Hepatocyte (in vitro differentiated cells): ENCODE measurements around the gene ZBTB43. TPM values are rescaled to one million over a fixed set of nuclear protein-coding genes. Genes with fewer than 3 reads are reported as not detected.

Source experiments
- DNase-seq: peaks from one replicate; pipeline ENCODE4 v3.0.0-alpha.2; 2016; ENCODE audit warnings: low spot score
- H2AFZ ChIP-seq: fragments of 200-600 bp; sonication (generic); 2 replicates; pipeline ENCODE4 v1.6.0; 2016; ENCODE audit warnings: antibody characterized with exemption, mild to moderate bottlenecking
- H3K27ac ChIP-seq: fragments of 200-600 bp; sonication (generic); 2 replicates; pipeline ENCODE4 v1.5.1; 2016; ENCODE audit warnings: mild to moderate bottlenecking
- H3K27me3 ChIP-seq: fragments of 200-600 bp; sonication (generic); 2 replicates; pipeline ENCODE4 v1.6.1; 2016
- H3K36me3 ChIP-seq: fragments of 200-600 bp; sonication (generic); replicated peaks from 2 replicates; pipeline ENCODE4 v1.5.1; 2016; ENCODE audit warnings: low read depth; ENCODE audit not compliant: insufficient read depth
- H3K4me1 ChIP-seq: fragments of 200-600 bp; sonication (generic); 2 replicates; pipeline ENCODE4 v1.5.1; 2016; ENCODE audit warnings: mild to moderate bottlenecking, moderate library complexity; ENCODE audit not compliant: insufficient read depth
- H3K4me2 ChIP-seq: fragments of 200-600 bp; sonication (generic); 2 replicates; pipeline ENCODE4 v1.6.0; 2016
- H3K4me3 ChIP-seq: fragments of 200-600 bp; sonication (generic); 2 replicates; pipeline ENCODE4 v1.5.1; 2016; ENCODE audit warnings: mild to moderate bottlenecking
- H3K79me2 ChIP-seq: fragments of 200-600 bp; sonication (generic); 2 replicates; pipeline ENCODE4 v1.6.0; 2017; ENCODE audit warnings: mild to moderate bottlenecking
- H3K9me2 ChIP-seq: fragments of 200-600 bp; sonication (generic); replicated peaks from 2 replicates; pipeline ENCODE4 v1.6.0; 2017; ENCODE audit warnings: mild to moderate bottlenecking; ENCODE audit not compliant: insufficient read depth
- H3K9me3 ChIP-seq: fragments of 200-600 bp; sonication (generic); 2 replicates; pipeline ENCODE4 v1.5.1; 2016; ENCODE audit warnings: low read depth, mild to moderate bottlenecking
- H4K20me1 ChIP-seq: fragments of 200-600 bp; sonication (generic); 2 replicates; pipeline ENCODE4 v1.6.0; 2016; ENCODE audit warnings: mild to moderate bottlenecking; ENCODE audit not compliant: insufficient read depth, poor library complexity, severe bottlenecking
- EZH2 ChIP-seq: fragments of 200-600 bp; sonication (generic); IDR thresholded peaks from 2 replicates; pipeline ENCODE4 v1.6.1; 2016; ENCODE audit warnings: antibody characterized with exemption, mild to moderate bottlenecking, borderline replicate concordance
- EZH2phosphoT487 ChIP-seq: fragments of 200-600 bp; sonication (generic); IDR thresholded peaks from one replicate; pipeline ENCODE4 v1.6.1; 2018; ENCODE audit warnings: antibody characterized with exemption, mild to moderate bottlenecking, low read depth, moderate library complexity; ENCODE audit not compliant: unreplicated experiment, severe bottlenecking
- WGBS: methylation state at CpG from one replicate; pipeline ENCODE4 v1.1.6; 2016; ENCODE audit warnings: low lambda C conversion rate; ENCODE audit errors: missing lambda C conversion rate; 5-methylcytosine and 5-hydroxymethylcytosine counted together
- polyA plus RNA-seq: library from polyadenylated mRNA; unstranded; fragments of >200 nt; fragmentation: Nextera tagmentation; extraction: Ambion mirVana; gene quantifications from 2 replicates; pipeline ENCODE4 v1.2.1, GENCODE V29; 2016
- total RNA-seq: library from RNA; depleted of rRNA; stranded (reverse); fragments of >200 nt; gene quantifications from 2 replicates; pipeline ENCODE4 v1.2.3, GENCODE V29; 2014
- TF ChIP-seq, protein P1 (sequence below): fragments of 200-600 bp; sonication (generic); IDR thresholded peaks from 2 replicates; pipeline ENCODE4 v1.5.1; 2016; ENCODE audit warnings: antibody characterized with exemption, mild to moderate bottlenecking; ENCODE audit not compliant: poor library complexity

Gene ZBTB43
- total and polyA plus RNA-seq, 2 experiments from 2014 or later = 14.9 to 16.4 TPM

- Histone ChIP-seq H3K9me3 (no peaks in the 10 kb centered on the region), H2AFZ (no peak overlapping the region), H3K27me3 (no peaks in the 10 kb centered on the region), H4K20me1 (peaks cover 44% of the 10 kb centered on the region), H3K4me3 (no peak overlapping the region), H3K36me3 (peaks cover 4% of the 10 kb centered on the region), H3K79me2 (peaks cover 83% of the 10 kb centered on the region), H3K27ac (no peak overlapping the region), H3K4me2 (no peak overlapping the region), H3K9me2 (no peaks in the 10 kb centered on the region), H3K4me1 (no peaks in the 10 kb centered on the region)
- 98% methylated on average over 24 of the region's 24 CpGs for WGBS
- no peak for DNase-seq
- TF ChIP-seq EZH2phosphoT487 (no peak), EZH2 (no peak)
- TF ChIP-seq, protein P1, sequence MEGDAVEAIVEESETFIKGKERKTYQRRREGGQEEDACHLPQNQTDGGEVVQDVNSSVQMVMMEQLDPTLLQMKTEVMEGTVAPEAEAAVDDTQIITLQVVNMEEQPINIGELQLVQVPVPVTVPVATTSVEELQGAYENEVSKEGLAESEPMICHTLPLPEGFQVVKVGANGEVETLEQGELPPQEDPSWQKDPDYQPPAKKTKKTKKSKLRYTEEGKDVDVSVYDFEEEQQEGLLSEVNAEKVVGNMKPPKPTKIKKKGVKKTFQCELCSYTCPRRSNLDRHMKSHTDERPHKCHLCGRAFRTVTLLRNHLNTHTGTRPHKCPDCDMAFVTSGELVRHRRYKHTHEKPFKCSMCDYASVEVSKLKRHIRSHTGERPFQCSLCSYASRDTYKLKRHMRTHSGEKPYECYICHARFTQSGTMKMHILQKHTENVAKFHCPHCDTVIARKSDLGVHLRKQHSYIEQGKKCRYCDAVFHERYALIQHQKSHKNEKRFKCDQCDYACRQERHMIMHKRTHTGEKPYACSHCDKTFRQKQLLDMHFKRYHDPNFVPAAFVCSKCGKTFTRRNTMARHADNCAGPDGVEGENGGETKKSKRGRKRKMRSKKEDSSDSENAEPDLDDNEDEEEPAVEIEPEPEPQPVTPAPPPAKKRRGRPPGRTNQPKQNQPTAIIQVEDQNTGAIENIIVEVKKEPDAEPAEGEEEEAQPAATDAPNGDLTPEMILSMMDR = no peak
These were observed 28.2 kb downstream of the ZBTB43 start for GRCh38 chr9:126833020-126833419.

GRCh38 chr9:126833710-126834345 lies 29.0 kb downstream of the ZBTB43 start:
- Histone ChIP-seq H3K27ac (no peak overlapping the region), H2AFZ (no peak overlapping the region), H3K79me2 (peaks cover 79% of the 10 kb centered on the region), H3K4me3 (no peak overlapping the region), H3K27me3 (no peaks in the 10 kb centered on the region), H4K20me1 (peaks cover 44% of the 10 kb centered on the region), H3K9me3 (no peaks in the 10 kb centered on the region), H3K9me2 (no peaks in the 10 kb centered on the region), H3K4me1 (no peaks in the 10 kb centered on the region), H3K36me3 (peaks cover 4% of the 10 kb centered on the region), H3K4me2 (no peak overlapping the region)
- TF ChIP-seq, protein P1 = no peak
- TF ChIP-seq EZH2 (no peak), EZH2phosphoT487 (no peak)
- DNase-seq = no peak
- 95% methylated on average over 8 of the region's 8 CpGs for WGBS

- H3K79me2 ChIP-seq = peaks cover 70% of the 10 kb centered on the region
These were observed 29.8 kb downstream of the ZBTB43 start for GRCh38 chr9:126834672-126835071.

More at GRCh38 chr9:126834672-126835071, 29.8 kb downstream of the ZBTB43 start:
- TF ChIP-seq EZH2phosphoT487 (no peak), EZH2 (no peak)
- TF ChIP-seq, protein P1 = no peak
- no peaks in the 10 kb centered on the region for H3K27me3 ChIP-seq
- H3K4me3 ChIP-seq = no peak overlapping the region
- H4K20me1 ChIP-seq = peaks cover 41% of the 10 kb centered on the region
- H3K4me2 ChIP-seq = no peak overlapping the region
- 98% methylated on average over 2 of the region's 2 CpGs for WGBS
- H3K9me2 ChIP-seq = no peaks in the 10 kb centered on the region
- H2AFZ ChIP-seq = no peak overlapping the region
- peaks cover 4% of the 10 kb centered on the region for H3K36me3 ChIP-seq
- H3K9me3 ChIP-seq = no peaks in the 10 kb centered on the region
- H3K27ac ChIP-seq = no peak overlapping the region
- H3K4me1 ChIP-seq = no peaks in the 10 kb centered on the region
- DNase-seq = no peak
